ENCODE measurements around the gene MANBA.

MANBA gene

GRCh38 chr4:102606261-102606660, 154.5 kb downstream of the MANBA start:
- DNase-seq (ENCODE audit: low read depth, low spot score): no peak
- TF ChIP-seq, protein P1, sequence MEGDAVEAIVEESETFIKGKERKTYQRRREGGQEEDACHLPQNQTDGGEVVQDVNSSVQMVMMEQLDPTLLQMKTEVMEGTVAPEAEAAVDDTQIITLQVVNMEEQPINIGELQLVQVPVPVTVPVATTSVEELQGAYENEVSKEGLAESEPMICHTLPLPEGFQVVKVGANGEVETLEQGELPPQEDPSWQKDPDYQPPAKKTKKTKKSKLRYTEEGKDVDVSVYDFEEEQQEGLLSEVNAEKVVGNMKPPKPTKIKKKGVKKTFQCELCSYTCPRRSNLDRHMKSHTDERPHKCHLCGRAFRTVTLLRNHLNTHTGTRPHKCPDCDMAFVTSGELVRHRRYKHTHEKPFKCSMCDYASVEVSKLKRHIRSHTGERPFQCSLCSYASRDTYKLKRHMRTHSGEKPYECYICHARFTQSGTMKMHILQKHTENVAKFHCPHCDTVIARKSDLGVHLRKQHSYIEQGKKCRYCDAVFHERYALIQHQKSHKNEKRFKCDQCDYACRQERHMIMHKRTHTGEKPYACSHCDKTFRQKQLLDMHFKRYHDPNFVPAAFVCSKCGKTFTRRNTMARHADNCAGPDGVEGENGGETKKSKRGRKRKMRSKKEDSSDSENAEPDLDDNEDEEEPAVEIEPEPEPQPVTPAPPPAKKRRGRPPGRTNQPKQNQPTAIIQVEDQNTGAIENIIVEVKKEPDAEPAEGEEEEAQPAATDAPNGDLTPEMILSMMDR (IDR thresholded peaks at IDR 0.05; ENCODE audit: low read depth, low read length): no peak
- in situ Hi-C loops (cut with HindIII; ENCODE audit: low sequenced_read_pairs): no loop called here
- H3K4me3 ChIP-seq (ENCODE audit: low read depth, low read length): no peak overlapping the region

DNA sequence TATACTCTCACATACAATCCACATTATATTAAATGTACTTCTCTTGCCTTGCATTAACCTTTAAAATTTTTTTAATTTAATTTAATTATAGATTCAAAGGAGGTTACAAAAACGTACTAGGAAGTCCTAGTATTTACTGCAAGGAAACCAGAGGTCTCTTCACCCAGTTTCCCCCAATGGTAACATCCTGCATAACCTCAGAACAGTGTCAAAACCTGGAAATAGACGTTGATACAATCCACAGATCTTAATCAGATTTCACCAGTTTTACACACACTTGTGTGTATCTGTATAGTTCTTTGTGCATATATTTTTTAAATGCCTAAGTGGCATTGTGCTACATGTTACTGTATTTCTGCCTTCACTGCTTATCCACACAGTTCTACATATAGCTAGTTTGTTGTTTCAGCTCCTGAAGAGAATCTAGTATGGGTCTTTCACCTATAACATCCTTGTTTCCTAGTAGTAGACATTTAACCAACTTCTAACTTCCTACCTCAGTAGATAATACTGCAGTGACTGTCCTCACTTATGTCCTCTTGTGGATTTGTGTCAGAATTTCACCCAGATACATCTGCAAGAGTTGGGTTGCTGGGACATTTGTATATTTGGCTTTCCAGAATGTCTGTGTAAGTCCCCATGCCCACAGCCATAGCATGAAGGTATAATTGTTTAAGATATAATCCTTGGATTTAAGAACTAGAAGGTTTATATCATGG, 156.4 kb downstream of the MANBA start:
- in situ Hi-C loops (cut with HindIII; ENCODE audit: low sequenced_read_pairs): no loop called here
- TF ChIP-seq, protein P1 (IDR thresholded peaks at IDR 0.05; ENCODE audit: low read depth, low read length): no peak
- H3K4me3 ChIP-seq (ENCODE audit: low read depth, low read length): no peak overlapping the region
- no peak for DNase-seq (ENCODE audit: low read depth, low spot score)

DNA sequence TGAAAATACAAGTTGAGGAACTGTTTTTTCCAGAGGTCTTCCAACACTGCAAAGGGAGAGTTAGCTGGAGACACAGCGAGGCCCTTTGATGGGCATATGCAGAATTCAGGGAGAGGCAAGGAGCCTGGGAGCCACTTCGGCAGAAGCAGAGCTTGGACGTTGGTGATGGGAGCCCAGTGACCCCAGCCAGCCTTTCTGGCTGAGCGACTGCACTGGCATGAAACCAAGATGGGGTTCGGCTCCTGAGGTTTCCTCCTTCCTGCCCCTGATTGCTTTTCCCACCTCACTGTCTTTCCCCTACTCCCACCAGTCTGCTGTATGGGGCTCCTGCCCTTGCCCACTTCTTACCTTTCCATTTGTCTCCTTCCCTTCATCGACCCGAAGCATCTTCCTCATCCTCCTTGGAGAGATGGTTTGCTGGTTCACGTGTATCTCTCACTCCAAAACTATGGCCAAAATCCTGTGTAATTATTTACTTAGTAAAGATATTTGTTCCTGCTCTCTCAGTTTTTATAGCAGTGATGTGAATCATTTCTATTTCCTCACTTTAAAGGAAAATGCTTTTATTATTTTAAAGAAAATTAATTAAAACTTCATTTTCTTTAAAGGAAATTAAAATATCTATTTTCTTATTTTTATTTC, 159.1 kb downstream of the MANBA start:
- no peak for DNase-seq (ENCODE audit: low read depth, low spot score)
- TF ChIP-seq, protein P1 (IDR thresholded peaks at IDR 0.05; ENCODE audit: low read depth, low read length): no peak
- in situ Hi-C loops (cut with HindIII; ENCODE audit: low sequenced_read_pairs): no loop called here
- H3K4me3 ChIP-seq (ENCODE audit: low read depth, low read length): no peak overlapping the region

GRCh38 chr4:102600689-102601088, 160.1 kb downstream of the MANBA start:
- in situ Hi-C loops (cut with HindIII; ENCODE audit: low sequenced_read_pairs): no loop called here
- DNase-seq (ENCODE audit: low read depth, low spot score): no peak
- no peak overlapping the region for H3K4me3 ChIP-seq (ENCODE audit: low read depth, low read length)
- TF ChIP-seq, protein P1 (IDR thresholded peaks at IDR 0.05; ENCODE audit: low read depth, low read length): no peak

DNA sequence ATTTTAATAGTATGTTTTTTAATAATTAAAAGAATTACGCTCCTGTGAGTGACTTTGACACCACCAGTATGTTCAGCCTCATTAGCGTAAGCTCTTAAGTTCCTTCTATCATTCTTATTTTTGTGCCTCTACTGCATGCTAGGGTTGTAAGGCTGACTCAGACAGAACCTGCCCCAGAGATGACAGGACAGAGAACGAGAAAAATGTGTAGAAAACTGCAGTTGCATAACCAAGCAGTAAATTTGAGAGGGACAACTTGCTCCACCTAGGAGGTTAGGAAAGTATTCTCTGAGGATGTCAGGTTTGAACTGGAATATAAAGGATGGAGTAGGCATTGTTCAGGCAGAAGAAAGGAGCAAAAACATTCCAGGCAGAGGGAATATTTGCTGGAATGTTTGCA, 160.9 kb downstream of the MANBA start:
- DNase-seq (ENCODE audit: low read depth, low spot score): no peak
- H3K4me3 ChIP-seq (ENCODE audit: low read depth, low read length): no peak overlapping the region

GRCh38 chr4:102599455-102599854, 161.3 kb downstream of the MANBA start:
- TF ChIP-seq, protein P1 (IDR thresholded peaks at IDR 0.05; ENCODE audit: low read depth, low read length): no peak
- no peak for DNase-seq (ENCODE audit: low read depth, low spot score)
- no peak overlapping the region for H3K4me3 ChIP-seq (ENCODE audit: low read depth, low read length)
- in situ Hi-C loops (cut with HindIII; ENCODE audit: low sequenced_read_pairs): no loop called here

More for the DNA sequence above, 160.9 kb downstream of the MANBA start:
- TF ChIP-seq, protein P1 (IDR thresholded peaks at IDR 0.05; ENCODE audit: low read depth, low read length): no peak
- in situ Hi-C loops (cut with HindIII; ENCODE audit: low sequenced_read_pairs): no loop called here
